Kidney tubule cell (primary cell): ENCODE measurements around the gene XYLT2.
"Not testable (repeated sequence)": the region's sequence is repeated elsewhere in the genome, so short reads cannot be mapped to it uniquely, and the experiment has no call there.

Source experiments
- DNase-seq: peaks from one replicate; pipeline ENCODE4 v3.0.0-alpha.2; 2018; ENCODE audit warnings: low spot score

The XYLT2 gene

GRCh38 chr17:50345432-50346312, at the start of gene XYLT2:
XYLT2 (plus strand) TSS chr17:50346126; CDS start chr17:50346141, 15 bp downstream.
- peak; percentile 91 for DNase-seq

- peak; percentile 81 for DNase-seq
These were observed 48.5 kb upstream of the XYLT2 start for GRCh38 chr17:50297407-50297865.

DNA sequence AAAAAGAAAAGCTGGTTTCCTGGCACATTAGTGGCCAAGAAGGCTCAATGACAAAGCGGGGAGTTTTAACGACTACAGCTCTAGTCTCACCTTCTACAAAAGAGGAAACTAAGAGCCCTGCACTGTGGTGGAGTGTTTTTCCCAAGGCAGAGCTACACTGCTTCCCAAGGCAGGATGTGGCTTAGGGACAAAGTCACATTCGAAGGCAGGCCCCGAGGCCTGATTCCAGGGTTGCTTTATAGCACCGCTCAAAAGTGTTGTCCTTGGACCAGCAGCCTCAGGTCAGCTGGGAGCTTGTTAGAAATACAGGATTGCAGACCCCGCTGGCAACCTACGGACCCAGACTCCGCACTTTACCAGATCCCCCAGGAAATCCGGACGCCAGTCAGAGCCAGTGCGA, 47.9 kb upstream of the XYLT2 start:
- DNase-seq = no peak

DNA sequence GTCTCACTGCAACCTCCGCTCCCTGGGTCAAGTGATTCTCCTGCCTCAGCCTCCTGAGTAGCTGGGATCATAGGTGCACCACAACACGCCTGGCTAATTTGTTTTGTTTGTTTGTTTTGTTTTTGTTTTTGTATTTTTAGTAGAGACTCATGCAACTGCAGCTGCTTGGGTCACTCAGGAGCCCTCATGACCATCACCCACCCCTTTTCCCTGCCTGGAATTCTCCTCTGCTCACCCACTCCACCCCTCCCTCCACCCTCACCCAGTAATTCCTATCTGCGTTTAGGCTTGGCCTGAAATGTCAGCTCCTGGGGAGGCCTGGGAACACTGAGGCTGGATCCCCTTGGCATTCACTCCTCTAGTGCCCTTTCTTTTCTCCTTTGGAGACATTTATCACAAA, 46.1 kb upstream of the XYLT2 start:
- no peak for DNase-seq

DNA sequence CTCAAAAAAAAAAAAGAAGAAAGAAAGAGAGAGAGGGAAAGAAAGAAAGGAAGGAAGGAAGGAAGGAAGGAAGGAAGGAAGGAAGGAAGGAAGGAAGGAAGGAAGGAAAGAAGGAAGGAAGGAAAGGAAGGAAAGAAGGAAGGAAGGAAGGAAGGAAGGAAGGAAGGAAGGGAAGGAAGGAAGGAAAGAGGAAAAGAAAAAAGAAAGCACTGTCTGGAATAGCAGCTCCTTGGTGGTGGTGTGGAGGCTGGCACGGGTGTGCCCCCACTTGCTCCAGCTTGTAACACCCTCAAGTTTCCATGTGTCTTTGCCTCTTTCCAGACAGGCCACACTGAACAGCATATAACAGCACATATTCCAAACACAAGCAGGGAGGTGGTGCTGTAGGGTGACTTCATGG, 45.1 kb upstream of the XYLT2 start:
- DNase-seq = not testable (repeated sequence)

DNA sequence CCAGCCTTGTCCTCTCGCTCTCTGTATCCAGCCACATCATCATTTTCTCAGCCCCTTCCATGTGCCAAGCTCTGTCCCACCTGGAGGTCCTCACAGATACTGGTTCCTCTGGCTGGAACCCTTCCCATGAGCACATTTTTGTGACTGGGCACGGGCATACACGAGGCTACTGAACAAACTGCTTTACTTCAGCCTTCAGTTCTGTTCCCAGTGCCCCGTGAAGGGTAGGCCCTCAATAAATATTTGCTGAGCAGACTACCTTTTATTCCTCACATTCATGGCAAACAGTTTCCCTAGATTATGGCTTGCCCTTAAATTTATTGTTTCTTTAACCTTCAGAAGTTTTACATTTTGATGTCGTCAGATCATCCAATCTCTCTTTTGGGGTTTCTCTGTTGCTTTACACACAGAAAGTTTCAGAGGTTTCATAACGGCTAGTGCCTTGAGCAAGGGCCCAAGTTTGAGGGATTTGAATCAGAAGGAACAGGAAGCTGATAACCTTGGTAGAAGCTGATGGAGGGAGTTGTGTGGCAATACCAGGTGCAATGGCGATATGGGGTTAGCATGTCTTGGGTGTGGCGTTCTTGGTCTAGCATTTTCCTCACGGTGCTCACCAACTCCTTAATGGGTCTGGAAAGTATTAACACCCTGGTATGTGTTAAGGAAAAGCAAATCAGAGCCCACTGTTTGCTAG, 43.9 kb upstream of the XYLT2 start:
- no peak for DNase-seq

DNA sequence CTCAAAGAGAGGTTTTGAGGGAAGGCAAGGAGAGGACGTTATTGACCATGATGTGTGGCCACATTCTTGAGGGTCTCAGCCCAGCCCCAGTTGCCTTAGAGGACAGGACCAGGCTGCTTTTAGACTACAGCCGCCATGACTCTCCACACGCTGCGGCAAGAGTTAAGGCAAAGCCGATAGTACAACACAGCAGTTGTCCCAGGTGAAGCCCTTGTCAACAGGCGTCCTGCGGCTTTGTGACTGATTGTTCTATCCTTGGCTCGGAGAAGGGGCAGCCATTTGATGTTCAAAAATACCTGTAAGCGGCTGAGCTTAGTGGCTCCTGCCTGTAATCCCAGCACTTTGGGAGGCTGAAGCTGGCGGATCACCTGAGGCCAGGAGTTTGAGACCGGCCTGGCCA, 42.9 kb upstream of the XYLT2 start:
- DNase-seq = no peak

DNA sequence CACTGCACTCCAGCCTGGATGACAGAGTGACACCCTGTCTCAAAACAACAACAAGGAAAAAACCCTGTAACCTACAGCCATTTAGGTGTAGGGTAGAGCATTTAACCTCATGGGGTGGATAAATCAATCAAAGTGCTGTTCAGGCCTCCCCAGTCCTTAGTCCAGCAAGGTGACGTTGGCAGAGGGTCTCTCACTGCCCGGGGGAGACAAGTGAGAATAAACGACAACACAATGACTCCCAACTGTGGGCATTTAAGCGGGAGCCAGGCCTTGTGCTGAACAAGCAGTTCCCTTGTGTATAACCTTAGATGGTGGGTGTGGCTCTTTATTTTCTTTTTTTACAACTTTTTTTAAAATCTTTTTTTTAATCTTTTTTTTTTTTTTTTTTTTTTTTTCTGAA, 42.3 kb upstream of the XYLT2 start:
- no peak for DNase-seq

- DNase-seq = no peak
These were observed 41.0 kb upstream of the XYLT2 start for GRCh38 chr17:50304781-50305404.

GRCh38 chr17:50307654-50308053, 38.3 kb upstream of the XYLT2 start:
- no peak for DNase-seq

GRCh38 chr17:50308666-50309065, 37.3 kb upstream of the XYLT2 start:
- DNase-seq = no peak

- no peak for DNase-seq
These were observed 35.3 kb upstream of the XYLT2 start for GRCh38 chr17:50310455-50311111.

- DNase-seq = no peak
These were observed 34.8 kb upstream of the XYLT2 start for GRCh38 chr17:50311112-50311460.

GRCh38 chr17:50311483-50311882, 34.4 kb upstream of the XYLT2 start:
- no peak for DNase-seq

DNA sequence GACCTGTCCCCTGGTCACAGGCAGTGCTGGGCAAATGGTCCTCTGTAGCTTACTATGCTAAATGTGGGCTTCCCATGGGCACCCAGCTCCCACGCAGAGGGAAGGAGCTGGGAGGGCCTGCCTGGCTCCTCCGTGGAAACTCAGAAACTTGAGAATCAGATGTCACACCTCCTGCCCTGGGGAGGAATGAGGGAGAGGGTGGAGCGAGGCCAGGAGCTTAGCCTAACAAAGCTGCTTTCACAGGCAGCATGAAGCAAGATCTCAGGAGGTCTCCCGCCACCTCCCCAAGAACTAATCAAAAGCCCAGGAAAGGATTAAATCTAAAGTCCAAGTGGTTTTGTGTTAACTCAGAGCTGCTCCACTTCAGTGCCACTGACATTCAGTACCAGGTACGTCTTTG, 33.6 kb upstream of the XYLT2 start:
- no peak for DNase-seq

GRCh38 chr17:50314456-50315011, 31.4 kb upstream of the XYLT2 start:
- no peak for DNase-seq

DNA sequence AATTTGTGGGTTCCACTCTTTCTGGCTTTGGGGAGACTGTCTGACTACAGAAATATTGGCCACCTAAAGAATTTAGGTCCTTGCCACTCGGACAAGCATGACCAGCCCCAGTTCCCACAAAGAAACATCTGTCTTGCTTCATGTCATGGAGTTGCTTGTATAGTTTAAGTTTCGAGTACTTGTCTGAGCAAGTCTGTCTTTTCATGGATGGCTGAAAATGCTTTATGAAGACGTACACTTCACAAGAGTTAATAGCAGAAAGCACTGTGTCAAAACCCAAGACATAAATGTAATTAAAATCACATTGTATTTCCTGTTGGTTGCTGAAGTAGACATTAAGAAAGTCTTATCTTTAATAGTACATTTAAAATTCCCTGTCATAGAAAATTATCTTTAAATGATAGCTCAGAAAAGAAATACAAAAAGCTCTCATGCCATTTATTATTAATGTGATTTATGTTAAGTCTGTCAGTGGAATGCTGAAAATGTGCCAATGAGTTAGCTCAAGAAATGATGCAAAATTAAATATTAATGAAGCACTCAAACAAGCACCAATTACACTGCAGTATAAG, 29.8 kb upstream of the XYLT2 start:
- no peak for DNase-seq

DNA sequence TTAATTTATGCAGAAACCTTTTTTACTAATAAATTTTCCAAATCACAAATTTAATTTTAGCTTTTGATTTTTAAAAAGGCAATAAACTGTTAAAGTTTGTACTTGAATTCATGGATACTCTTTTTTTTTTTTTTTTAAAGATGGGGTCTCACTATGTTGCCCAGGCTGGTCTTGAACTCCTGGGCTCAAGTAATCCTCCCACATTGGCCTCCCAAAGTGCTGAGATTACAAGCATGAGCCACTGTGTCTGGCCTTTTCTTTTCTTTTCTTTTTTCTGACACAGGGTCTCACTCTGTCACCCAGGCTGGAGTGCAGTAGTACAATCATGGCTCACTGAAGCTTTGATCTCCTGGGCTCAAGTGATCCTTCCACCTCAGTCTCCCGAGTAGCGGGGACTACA, 29.3 kb upstream of the XYLT2 start:
- DNase-seq = not testable (repeated sequence)

DNA sequence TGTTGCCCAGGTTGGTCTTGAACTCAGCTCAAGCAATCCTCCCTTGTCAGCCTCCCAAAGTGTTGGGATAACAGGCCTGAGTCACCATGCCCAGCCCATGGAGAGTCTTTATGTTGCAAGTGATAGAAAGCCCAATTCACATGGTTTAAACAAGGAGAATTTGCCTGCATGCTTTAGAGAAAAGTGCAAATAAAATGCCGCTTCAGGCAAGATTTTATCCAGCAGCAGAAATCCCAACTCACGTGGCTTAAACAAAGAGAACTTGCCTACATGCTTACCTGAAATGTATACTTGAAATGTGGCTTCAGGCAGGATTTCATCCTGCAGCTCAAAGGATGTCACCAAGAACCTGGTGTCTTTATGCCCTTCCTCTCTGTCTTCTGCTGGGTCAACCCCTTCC, 28.8 kb upstream of the XYLT2 start:
- DNase-seq = no peak

DNA sequence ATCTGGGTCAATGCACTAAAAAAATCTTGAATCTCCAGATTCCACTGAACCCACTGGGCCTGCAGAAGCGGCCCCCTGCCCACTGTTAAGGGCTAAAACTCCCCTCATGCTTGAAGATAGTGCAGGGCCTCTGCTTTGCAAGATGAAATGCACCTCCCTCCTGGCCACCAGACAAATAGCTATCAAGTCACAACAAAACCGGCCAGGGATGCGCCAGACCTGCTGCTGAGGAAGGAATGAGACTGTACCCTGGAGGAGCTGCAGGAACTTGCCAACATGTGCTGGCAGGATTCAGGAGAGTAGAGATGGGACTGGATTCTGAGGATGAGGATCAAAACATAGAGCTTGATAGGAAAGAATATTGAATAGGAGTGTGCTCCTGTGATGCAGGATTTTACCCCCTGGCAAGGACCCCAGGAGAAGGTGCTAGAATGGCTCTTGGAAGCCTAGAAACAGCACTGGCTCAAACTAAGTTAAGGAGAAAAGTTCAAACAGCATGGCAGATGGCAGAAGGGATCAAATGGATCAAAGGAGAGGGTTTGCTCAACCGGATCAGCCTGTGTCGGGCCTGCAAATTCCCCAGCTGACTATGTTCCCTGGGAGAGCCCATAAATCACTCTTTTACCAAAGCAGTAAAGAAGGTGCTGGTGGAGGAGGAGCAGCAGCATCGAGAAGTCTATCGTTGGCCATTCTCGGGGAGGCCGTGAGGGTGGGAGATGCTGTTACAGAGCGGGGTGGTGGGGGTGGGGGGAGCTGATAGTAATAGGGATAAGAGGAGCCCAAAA, 27.2 kb upstream of the XYLT2 start:
- DNase-seq = peak; percentile 28
